GM23338 (cell line): ENCODE data around the gene TNFRSF19.

Experiments used
- CREB1 ChIP-seq: fragments of 250-450 bp; sonication (Bioruptor Pico); IDR thresholded peaks from 2 replicates; pipeline ENCODE4 v1.5.0; 2020; ENCODE audit warnings: low read depth, mild to moderate bottlenecking, moderate library complexity
- EZH2 ChIP-seq: fragments of 200-600 bp; sonication (generic); IDR thresholded peaks from one replicate; pipeline ENCODE4 v1.8.0; 2017; ENCODE audit warnings: antibody characterized with exemption, mild to moderate bottlenecking, low read depth; ENCODE audit not compliant: unreplicated experiment
- EZH2phosphoT487 ChIP-seq: fragments of 200-600 bp; sonication (generic); IDR thresholded peaks from one replicate; pipeline ENCODE4 v1.8.1; 2018; ENCODE audit warnings: antibody characterized with exemption; ENCODE audit not compliant: unreplicated experiment
- JUNB ChIP-seq: IDR thresholded peaks from one replicate; pipeline ENCODE4 v1.6.1; 2016; ENCODE audit warnings: antibody characterized with exemption; ENCODE audit not compliant: unreplicated experiment
- NANOG ChIP-seq: IDR thresholded peaks from 2 replicates; pipeline ENCODE4 v1.6.1; 2016; ENCODE audit warnings: antibody characterized with exemption, borderline replicate concordance
- POLR2AphosphoS5 ChIP-seq: IDR thresholded peaks from 2 replicates; pipeline ENCODE4 v1.6.1; 2016; ENCODE audit warnings: antibody characterized with exemption, low read depth
- TF ChIP-seq, protein P1 (sequence below), 2 experiments: fragments of 200-600 bp in 1 of 2; sonication (generic) in 1 of 2; conservative IDR thresholded peaks; 2 replicates each; pipeline versions ENCODE4 v1.5.1 to v1.6.1; 2016 to 2017; ENCODE audit warnings: antibody characterized with exemption in 2 of 2, low read depth in 2 of 2, mild to moderate bottlenecking in 2 of 2, moderate library complexity in 1 of 2

DNA sequence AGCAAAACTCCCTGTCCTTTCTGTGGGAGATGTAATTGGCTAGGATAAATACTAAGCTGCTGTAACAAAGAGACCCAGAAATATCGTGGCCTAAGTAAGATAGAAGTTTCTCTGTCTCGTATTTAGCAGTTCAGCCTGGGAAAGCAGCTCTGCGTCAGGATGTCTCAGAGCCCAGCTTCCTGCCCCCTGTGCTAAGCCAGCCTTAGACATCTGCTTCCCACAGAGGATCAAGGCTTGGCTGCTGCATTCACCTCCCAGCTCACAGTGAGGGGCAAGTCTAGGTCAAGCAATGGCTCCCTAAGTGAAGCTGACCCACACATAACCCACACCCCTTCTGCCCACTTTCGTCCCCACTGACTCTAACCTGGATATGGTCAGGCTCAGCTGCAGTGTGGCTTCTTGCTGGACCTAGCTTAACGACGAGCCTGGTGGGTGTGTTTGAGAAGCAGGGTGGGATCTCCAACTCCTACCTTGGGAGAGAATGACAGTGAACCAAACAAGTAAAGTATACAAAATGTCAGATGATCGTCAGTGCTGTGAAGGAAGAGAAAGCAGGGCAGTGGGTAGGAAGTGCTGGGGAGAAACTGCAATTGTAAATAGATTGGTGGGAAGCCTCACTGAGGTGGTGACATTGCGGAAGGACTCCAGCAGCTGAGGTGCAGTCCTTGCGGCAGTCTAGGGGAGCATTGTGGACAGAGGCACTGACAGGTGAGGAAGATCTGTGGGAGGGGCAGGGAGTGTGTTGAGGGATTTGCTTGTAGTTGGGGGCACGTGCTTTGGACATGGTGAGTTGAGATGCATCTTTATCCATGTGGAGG is 82.9 kb downstream of the TNFRSF19 start:
- TF ChIP-seq, protein P1, sequence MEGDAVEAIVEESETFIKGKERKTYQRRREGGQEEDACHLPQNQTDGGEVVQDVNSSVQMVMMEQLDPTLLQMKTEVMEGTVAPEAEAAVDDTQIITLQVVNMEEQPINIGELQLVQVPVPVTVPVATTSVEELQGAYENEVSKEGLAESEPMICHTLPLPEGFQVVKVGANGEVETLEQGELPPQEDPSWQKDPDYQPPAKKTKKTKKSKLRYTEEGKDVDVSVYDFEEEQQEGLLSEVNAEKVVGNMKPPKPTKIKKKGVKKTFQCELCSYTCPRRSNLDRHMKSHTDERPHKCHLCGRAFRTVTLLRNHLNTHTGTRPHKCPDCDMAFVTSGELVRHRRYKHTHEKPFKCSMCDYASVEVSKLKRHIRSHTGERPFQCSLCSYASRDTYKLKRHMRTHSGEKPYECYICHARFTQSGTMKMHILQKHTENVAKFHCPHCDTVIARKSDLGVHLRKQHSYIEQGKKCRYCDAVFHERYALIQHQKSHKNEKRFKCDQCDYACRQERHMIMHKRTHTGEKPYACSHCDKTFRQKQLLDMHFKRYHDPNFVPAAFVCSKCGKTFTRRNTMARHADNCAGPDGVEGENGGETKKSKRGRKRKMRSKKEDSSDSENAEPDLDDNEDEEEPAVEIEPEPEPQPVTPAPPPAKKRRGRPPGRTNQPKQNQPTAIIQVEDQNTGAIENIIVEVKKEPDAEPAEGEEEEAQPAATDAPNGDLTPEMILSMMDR (conservative IDR thresholded peaks at IDR 0.05; ENCODE audit: low read depth in 2 of 2) = no peak
- TF ChIP-seq POLR2AphosphoS5 (no peak), EZH2 (no peak), JUNB (no peak), NANOG (no peak), CREB1 (CRISPR knock-in tag) (no peak), EZH2phosphoT487 (no peak)
